ENCODE measurements around the gene RNF213.

RNF213 gene

DNA sequence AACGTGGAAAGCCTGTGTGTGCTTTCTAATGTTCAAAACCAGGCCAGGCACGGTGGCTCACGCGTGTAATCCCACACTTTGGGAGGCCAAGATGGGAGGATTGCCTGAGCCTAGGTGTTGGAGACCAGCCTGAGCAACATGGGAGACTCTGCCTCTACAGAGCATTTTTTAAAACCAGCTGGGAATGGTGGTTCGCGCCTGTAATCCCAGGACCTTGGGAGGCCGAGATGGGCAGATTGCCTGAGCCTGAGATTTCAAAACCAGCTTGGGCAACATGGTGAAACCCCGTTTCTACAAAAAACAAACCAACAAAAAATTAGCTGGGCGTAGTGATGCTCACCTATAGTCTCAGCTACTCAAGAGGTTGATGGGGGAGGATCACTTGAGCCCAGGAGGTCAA, 26.4 kb downstream of the RNF213 start:
- no peaks in the 10 kb centered on the region for H3K27me3 ChIP-seq (ENCODE audit: low read length)
- no peak overlapping the region for H2AFZ ChIP-seq (ENCODE audit: low read depth, low read length, severe bottlenecking)
- no peaks in the 10 kb centered on the region for H3K9me2 ChIP-seq (replicated peaks; ENCODE audit: insufficient read depth, low read length)
- no peaks in the 10 kb centered on the region for H3K9me3 ChIP-seq (ENCODE audit: insufficient read depth, low read length)
- H3K9ac ChIP-seq (ENCODE audit: low read length), result no peak overlapping the region
- H3K4me3 ChIP-seq (ENCODE audit: insufficient read depth, low read length, poor library complexity, severe bottlenecking), result no peak overlapping the region
- no peaks in the 10 kb centered on the region for H3K36me3 ChIP-seq (ENCODE audit: low read length)
- H4K20me1 ChIP-seq (ENCODE audit: low read depth, low read length), result no peaks in the 10 kb centered on the region
- no peak overlapping the region for H3K27ac ChIP-seq (ENCODE audit: low read depth, low read length)
- H3K79me2 ChIP-seq (ENCODE audit: insufficient read depth, low read length), result no peaks in the 10 kb centered on the region
- no peak overlapping the region for H3K4me2 ChIP-seq (ENCODE audit: low read depth, low read length, poor library complexity, severe bottlenecking)
- TF ChIP-seq, protein P1, sequence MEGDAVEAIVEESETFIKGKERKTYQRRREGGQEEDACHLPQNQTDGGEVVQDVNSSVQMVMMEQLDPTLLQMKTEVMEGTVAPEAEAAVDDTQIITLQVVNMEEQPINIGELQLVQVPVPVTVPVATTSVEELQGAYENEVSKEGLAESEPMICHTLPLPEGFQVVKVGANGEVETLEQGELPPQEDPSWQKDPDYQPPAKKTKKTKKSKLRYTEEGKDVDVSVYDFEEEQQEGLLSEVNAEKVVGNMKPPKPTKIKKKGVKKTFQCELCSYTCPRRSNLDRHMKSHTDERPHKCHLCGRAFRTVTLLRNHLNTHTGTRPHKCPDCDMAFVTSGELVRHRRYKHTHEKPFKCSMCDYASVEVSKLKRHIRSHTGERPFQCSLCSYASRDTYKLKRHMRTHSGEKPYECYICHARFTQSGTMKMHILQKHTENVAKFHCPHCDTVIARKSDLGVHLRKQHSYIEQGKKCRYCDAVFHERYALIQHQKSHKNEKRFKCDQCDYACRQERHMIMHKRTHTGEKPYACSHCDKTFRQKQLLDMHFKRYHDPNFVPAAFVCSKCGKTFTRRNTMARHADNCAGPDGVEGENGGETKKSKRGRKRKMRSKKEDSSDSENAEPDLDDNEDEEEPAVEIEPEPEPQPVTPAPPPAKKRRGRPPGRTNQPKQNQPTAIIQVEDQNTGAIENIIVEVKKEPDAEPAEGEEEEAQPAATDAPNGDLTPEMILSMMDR (IDR thresholded peaks at IDR 0.05; ENCODE audit: insufficient read depth, low read length, poor library complexity, severe bottlenecking), result no peak
- no peak for TF ChIP-seq EZH2phosphoT487 (conservative IDR thresholded peaks at IDR 0.05; ENCODE audit: low read length)
- H3F3A ChIP-seq (ENCODE audit: insufficient read depth), result no peaks in the 10 kb centered on the region

DNA sequence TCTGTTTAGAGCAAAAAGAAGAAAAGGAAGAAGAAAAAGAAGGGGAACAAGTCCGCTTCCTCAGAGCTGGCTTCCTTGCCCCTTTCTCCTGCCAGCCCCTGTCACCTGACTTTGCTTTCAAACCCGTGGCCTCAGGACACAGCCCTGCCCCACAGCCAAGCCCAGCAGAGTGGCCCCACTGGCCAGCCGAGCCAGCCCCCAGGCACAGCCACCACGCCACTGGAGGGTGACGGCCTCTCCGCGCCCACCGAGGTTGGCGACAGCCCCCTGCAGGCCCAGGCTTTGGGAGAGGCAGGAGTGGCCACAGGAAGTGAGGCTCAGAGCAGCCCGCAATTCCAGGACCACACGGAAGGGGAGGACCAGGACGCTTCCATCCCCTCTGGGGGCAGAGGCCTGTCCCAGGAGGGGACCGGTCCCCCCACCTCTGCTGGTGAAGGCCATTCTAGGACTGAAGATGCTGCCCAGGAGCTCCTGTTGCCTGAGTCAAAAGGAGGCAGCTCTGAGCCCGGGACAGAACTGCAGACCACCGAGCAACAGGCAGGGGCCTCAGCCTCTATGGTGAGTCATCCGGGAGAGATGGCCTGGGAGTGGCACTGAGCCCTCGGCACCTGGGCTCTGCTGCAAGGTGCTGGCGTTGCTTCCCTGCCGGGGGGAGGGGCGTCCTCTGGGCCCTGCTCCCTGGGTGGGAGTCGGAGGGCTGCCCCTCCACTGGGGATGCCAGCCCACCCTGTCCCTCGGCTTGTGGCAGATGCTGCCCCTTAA, 27.3 kb downstream of the RNF213 start:
- no peaks in the 10 kb centered on the region for H3F3A ChIP-seq (ENCODE audit: insufficient read depth)
- no peak overlapping the region for H3K4me3 ChIP-seq (ENCODE audit: insufficient read depth, low read length, poor library complexity, severe bottlenecking)
- H3K9ac ChIP-seq (ENCODE audit: low read length), result no peak overlapping the region
- H3K9me2 ChIP-seq (replicated peaks; ENCODE audit: insufficient read depth, low read length), result no peaks in the 10 kb centered on the region
- no peak overlapping the region for H2AFZ ChIP-seq (ENCODE audit: low read depth, low read length, severe bottlenecking)
- no peaks in the 10 kb centered on the region for H3K79me2 ChIP-seq (ENCODE audit: insufficient read depth, low read length)
- H3K9me3 ChIP-seq (ENCODE audit: insufficient read depth, low read length), result no peaks in the 10 kb centered on the region
- H3K36me3 ChIP-seq (ENCODE audit: low read length), result no peaks in the 10 kb centered on the region
- no peak overlapping the region for H3K4me2 ChIP-seq (ENCODE audit: low read depth, low read length, poor library complexity, severe bottlenecking)
- H3K27me3 ChIP-seq (ENCODE audit: low read length), result no peaks in the 10 kb centered on the region
- H4K20me1 ChIP-seq (ENCODE audit: low read depth, low read length), result no peaks in the 10 kb centered on the region
- TF ChIP-seq, protein P1 (IDR thresholded peaks at IDR 0.05; ENCODE audit: insufficient read depth, low read length, poor library complexity, severe bottlenecking), result no peak
- TF ChIP-seq EZH2phosphoT487 (conservative IDR thresholded peaks at IDR 0.05; ENCODE audit: low read length), result no peak
- no peak overlapping the region for H3K27ac ChIP-seq (ENCODE audit: low read depth, low read length)

DNA sequence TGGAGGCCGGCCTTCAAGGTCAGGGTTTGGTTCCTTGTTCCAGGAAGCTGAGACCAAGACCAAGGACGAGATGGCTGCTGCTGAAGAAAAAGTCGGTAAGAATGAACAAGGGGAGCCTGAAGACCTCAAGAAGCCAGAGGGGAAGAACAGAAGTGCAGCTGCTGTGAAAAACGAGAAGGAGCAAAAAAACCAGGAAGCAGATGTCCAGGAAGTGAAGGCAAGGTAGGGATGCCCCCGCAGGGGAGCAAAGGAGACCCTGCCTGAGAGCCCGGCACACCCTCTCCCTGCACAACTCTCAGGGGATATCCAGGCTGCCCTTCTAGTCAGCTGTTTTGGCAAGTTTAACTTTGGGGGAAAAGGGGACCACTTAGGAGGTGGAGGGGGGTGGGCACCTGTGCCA, 29.0 kb downstream of the RNF213 start:
- H3K9me3 ChIP-seq (ENCODE audit: insufficient read depth, low read length), result no peaks in the 10 kb centered on the region
- no peaks in the 10 kb centered on the region for H3K27me3 ChIP-seq (ENCODE audit: low read length)
- H3K36me3 ChIP-seq (ENCODE audit: low read length), result no peaks in the 10 kb centered on the region
- TF ChIP-seq, protein P1 (IDR thresholded peaks at IDR 0.05; ENCODE audit: insufficient read depth, low read length, poor library complexity, severe bottlenecking), result no peak
- no peak for TF ChIP-seq EZH2phosphoT487 (conservative IDR thresholded peaks at IDR 0.05; ENCODE audit: low read length)
- no peak overlapping the region for H3K4me2 ChIP-seq (ENCODE audit: low read depth, low read length, poor library complexity, severe bottlenecking)
- no peaks in the 10 kb centered on the region for H4K20me1 ChIP-seq (ENCODE audit: low read depth, low read length)
- H3K9me2 ChIP-seq (replicated peaks; ENCODE audit: insufficient read depth, low read length), result no peaks in the 10 kb centered on the region
- no peak overlapping the region for H3K27ac ChIP-seq (ENCODE audit: low read depth, low read length)
- H2AFZ ChIP-seq (ENCODE audit: low read depth, low read length, severe bottlenecking), result no peak overlapping the region
- no peak overlapping the region for H3K4me3 ChIP-seq (ENCODE audit: insufficient read depth, low read length, poor library complexity, severe bottlenecking)
- no peaks in the 10 kb centered on the region for H3F3A ChIP-seq (ENCODE audit: insufficient read depth)
- H3K79me2 ChIP-seq (ENCODE audit: insufficient read depth, low read length), result no peaks in the 10 kb centered on the region
- no peak overlapping the region for H3K9ac ChIP-seq (ENCODE audit: low read length)

Measured in SU-DHL-6 (cell line).